ENCODE data around the gene GPR141. TPM values are rescaled to one million over a fixed set of nuclear protein-coding genes. Genes with fewer than 3 reads are reported as not detected.

Gene GPR141
- total RNA-seq, 4 donors from 2014 or later: 0.80 to 2.0 TPM; not detected in 2

DNA sequence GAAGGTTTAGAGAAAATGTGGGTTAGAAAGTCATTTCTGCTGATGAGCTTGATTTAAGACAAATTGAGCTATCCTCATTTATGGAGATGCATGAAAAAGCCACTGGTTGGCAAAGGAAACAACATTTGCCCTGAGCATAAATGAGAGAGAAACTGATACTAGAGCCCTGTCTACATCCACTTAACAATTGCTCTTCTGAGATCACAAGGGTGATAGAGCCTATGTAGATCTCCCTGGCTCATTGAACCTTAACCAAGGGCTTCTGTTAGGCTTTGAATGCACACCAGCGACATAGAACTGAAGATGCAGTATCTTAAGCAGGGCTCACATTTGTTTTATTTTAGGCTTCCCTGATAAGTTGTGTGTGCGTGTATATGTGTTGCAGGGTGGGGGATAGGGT, 35.0 kb downstream of the GPR141 start:
- H3K27me3 ChIP-seq: no peaks in the 10 kb centered on the region
- no peak for DNase-seq (ENCODE audit: low spot score in 2 of 2)
- H3K9me3 ChIP-seq: no peaks in the 10 kb centered on the region
- H3K4me1 ChIP-seq: no peaks in the 10 kb centered on the region
- no peak overlapping the region for H3K27ac ChIP-seq
- no peak overlapping the region for H3K4me3 ChIP-seq
- WGBS: 85% methylated on average over 2 of the region's 2 CpGs
- no peaks in the 10 kb centered on the region for H3K36me3 ChIP-seq
- TF ChIP-seq CTCF (IDR thresholded peaks at IDR 0.05): no peak
- TF ChIP-seq POLR2A (IDR thresholded peaks at IDR 0.05): no peak
- TF ChIP-seq EP300 (IDR thresholded peaks at IDR 0.05): no peak
- no peak for TF ChIP-seq POLR2AphosphoS5 (IDR thresholded peaks at IDR 0.05)

DNA sequence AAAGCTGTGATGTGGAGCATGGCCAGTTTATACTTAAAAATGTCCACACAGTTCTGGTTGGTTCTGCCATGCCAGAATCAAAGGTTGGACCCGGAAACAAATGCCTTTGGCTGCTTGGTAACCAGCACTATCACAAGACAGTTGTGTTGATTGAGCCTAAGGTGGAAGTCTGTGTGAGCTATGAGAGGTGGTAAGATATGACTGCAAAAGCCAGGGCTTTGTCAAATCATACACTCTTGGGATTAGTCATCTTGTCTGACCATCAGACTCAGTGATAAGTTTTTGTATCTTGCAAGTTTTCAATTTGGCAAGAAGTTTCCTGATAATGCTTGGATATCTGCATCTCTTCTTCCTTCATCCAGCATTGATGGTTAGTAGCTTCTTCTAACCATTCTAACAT, 35.5 kb downstream of the GPR141 start:
- Histone ChIP-seq H3K27ac (no peak overlapping the region), H3K4me1 (no peaks in the 10 kb centered on the region), H3K36me3 (no peaks in the 10 kb centered on the region), H3K4me3 (no peak overlapping the region), H3K9me3 (no peaks in the 10 kb centered on the region), H3K27me3 (no peaks in the 10 kb centered on the region)
- no peak for DNase-seq (ENCODE audit: low spot score in 2 of 2)
- WGBS: 70% methylated on average over 1 of the region's 1 CpG
- TF ChIP-seq POLR2AphosphoS5 (IDR thresholded peaks at IDR 0.05) (no peak), EP300 (IDR thresholded peaks at IDR 0.05) (no peak), POLR2A (IDR thresholded peaks at IDR 0.05) (no peak), CTCF (IDR thresholded peaks at IDR 0.05) (no peak)

DNA sequence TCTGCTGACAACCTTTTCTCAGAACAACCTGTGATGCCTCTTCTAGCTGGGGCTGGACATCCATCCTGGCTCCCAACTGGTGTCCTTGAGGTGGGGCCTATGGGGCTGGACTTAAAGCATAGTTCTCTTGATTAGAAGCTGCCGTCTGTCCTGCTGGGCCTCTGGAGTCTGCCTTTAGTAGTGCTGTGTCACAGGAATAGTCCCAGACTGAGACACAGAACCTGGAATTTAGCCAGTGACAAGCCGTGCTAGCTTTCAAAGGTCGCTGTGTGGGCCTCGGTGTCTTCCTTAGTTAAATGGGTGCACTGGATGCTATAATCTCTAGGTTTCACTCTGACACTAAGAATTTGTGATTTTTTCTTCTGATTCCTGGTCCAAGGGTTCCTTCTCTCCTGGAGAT, 41.2 kb downstream of the GPR141 start:
- H3K27me3 ChIP-seq: no peaks in the 10 kb centered on the region
- no peaks in the 10 kb centered on the region for H3K9me3 ChIP-seq
- TF ChIP-seq CTCF (IDR thresholded peaks at IDR 0.05): no peak
- TF ChIP-seq POLR2A (IDR thresholded peaks at IDR 0.05): no peak
- TF ChIP-seq EP300 (IDR thresholded peaks at IDR 0.05): no peak
- TF ChIP-seq POLR2AphosphoS5 (IDR thresholded peaks at IDR 0.05): no peak
- H3K4me3 ChIP-seq: no peak overlapping the region
- no peak for DNase-seq (ENCODE audit: low spot score in 2 of 2)
- H3K36me3 ChIP-seq: no peaks in the 10 kb centered on the region
- H3K27ac ChIP-seq: no peak overlapping the region
- WGBS: 88% methylated on average over 4 of the region's 4 CpGs
- peaks cover 3% of the 10 kb centered on the region for H3K4me1 ChIP-seq

DNA sequence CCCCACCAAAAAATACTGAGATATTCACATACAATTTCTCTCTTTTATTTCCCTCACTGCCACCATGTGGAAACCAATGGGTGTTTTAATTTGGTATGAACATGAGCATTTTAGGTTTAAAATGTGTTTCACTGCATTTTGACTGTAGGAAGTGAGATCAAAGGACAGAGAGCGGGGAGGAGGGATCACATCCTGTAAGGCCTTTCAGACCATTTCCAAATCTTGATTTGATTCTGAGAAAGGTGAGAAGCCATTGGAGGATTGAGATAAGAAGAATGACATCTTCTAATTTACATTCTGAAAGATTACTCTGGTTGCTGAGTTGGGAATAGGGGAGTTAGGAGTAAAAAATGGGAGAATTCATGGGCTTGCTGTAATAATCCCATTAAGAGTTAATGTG, 42.5 kb downstream of the GPR141 start:
- WGBS: 86% methylated on average over 1 of the region's 1 CpG

DNA sequence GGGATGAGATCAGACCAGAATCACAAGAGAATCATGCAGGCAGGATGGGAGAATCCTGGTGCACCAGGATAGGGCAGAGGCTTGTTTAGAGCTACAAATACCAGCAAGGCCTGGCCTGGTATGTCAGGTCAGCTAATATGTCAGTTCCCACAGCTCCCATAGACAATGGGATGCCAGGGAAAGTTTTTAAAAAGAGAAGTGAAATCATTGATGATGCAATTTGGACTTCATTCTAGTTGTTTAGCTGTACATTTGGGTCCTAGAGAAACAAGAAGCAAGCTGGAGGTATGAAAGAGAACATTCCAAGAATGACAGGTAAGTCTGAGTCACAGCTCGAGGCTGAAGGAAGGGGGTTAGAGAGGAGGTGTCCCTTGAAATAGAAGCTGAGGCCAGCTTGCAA, 45.2 kb downstream of the GPR141 start:
- H3K9me3 ChIP-seq: no peaks in the 10 kb centered on the region
- no peak overlapping the region for H3K4me3 ChIP-seq
- 15% methylated on average over 1 of the region's 1 CpG for WGBS
- TF ChIP-seq POLR2A (IDR thresholded peaks at IDR 0.05): no peak
- no peak for TF ChIP-seq POLR2AphosphoS5 (IDR thresholded peaks at IDR 0.05)
- no peak for TF ChIP-seq CTCF (IDR thresholded peaks at IDR 0.05)
- TF ChIP-seq EP300 (IDR thresholded peaks at IDR 0.05): no peak
- no peak for DNase-seq (ENCODE audit: low spot score in 2 of 2)
- H3K27me3 ChIP-seq: no peaks in the 10 kb centered on the region
- H3K27ac ChIP-seq: no peak overlapping the region
- H3K36me3 ChIP-seq: no peaks in the 10 kb centered on the region
- peaks cover 22% of the 10 kb centered on the region for H3K4me1 ChIP-seq

More for the DNA sequence above, 42.5 kb downstream of the GPR141 start:
- no peak overlapping the region for H3K27ac ChIP-seq
- TF ChIP-seq CTCF (IDR thresholded peaks at IDR 0.05) (no peak), EP300 (IDR thresholded peaks at IDR 0.05) (no peak), POLR2AphosphoS5 (IDR thresholded peaks at IDR 0.05) (no peak), POLR2A (IDR thresholded peaks at IDR 0.05) (no peak)
- DNase-seq (ENCODE audit: low spot score in 2 of 2): no peak
- no peaks in the 10 kb centered on the region for H3K9me3 ChIP-seq
- H3K4me3 ChIP-seq: no peak overlapping the region
- H3K4me1 ChIP-seq: peaks cover 9% of the 10 kb centered on the region
- H3K36me3 ChIP-seq: no peaks in the 10 kb centered on the region
- H3K27me3 ChIP-seq: no peaks in the 10 kb centered on the region

Data from suprapubic skin (tissue), 4 donors.